Karpas-422 (cell line): Measurements from ENCODE around the gene GALNT12. TPM values are rescaled to one million over a fixed set of nuclear protein-coding genes. Genes with fewer than 3 reads are reported as not detected.

Experiments used
- DNase-seq: peaks from one replicate; pipeline ENCODE4 v3.0.0-alpha.2; 2015
- H2AFZ ChIP-seq: fragments of 200-600 bp; sonication (generic); 2 replicates; pipeline ENCODE4 v1.6.1; 2014; ENCODE audit warnings: antibody characterized with exemption, low read length, mixed read lengths
- H3K27ac ChIP-seq: fragments of 200-600 bp; sonication (generic); 2 replicates; pipeline ENCODE4 v1.5.1; 2014; ENCODE audit warnings: mild to moderate bottlenecking, low read length, moderate library complexity
- H3K27me3 ChIP-seq: fragments of 200-600 bp; sonication (generic); 2 replicates; pipeline ENCODE4 v1.6.1; 2014; ENCODE audit warnings: low read length, mixed read lengths
- H3K36me3 ChIP-seq: fragments of 200-600 bp; sonication (generic); 2 replicates; pipeline ENCODE4 v1.6.1; 2014; ENCODE audit warnings: low read length, mixed read lengths; ENCODE audit not compliant: insufficient read depth
- H3K4me1 ChIP-seq: fragments of 200-600 bp; sonication (generic); 2 replicates; pipeline ENCODE4 v1.6.1; 2014; ENCODE audit warnings: mild to moderate bottlenecking, low read length, mixed read lengths
- H3K4me2 ChIP-seq: fragments of 200-600 bp; sonication (generic); 2 replicates; pipeline ENCODE4 v1.6.1; 2014; ENCODE audit warnings: low read length, low read depth, mild to moderate bottlenecking; ENCODE audit not compliant: poor library complexity, severe bottlenecking
- H3K4me3 ChIP-seq: fragments of 200-600 bp; sonication (generic); 2 replicates; pipeline ENCODE4 v1.5.1; 2014; ENCODE audit warnings: mild to moderate bottlenecking, antibody characterized with exemption, low read length, mixed read lengths
- H3K79me2 ChIP-seq: fragments of 200-600 bp; sonication (generic); 2 replicates; pipeline ENCODE4 v1.6.1; 2014; ENCODE audit warnings: mild to moderate bottlenecking, low read length, mixed read lengths
- H3K9ac ChIP-seq: fragments of 200-600 bp; sonication (generic); 2 replicates; pipeline ENCODE4 v1.6.0; 2014; ENCODE audit warnings: low read length
- H3K9me2 ChIP-seq: fragments of 200-600 bp; sonication (generic), shearing (Covaris generic); replicated peaks from 2 replicates; pipeline ENCODE4 v1.6.0; 2014; ENCODE audit warnings: mild to moderate bottlenecking, low read length, moderate library complexity; ENCODE audit not compliant: insufficient read depth
- H3K9me3 ChIP-seq: fragments of 300-700, 200-600 bp; sonication (generic); 2 replicates; pipeline ENCODE4 v1.6.1; 2014; ENCODE audit warnings: low read length, mixed read lengths
- H4K20me1 ChIP-seq: fragments of 200-600 bp; sonication (generic); 2 replicates; pipeline ENCODE4 v1.6.1; 2014; ENCODE audit warnings: mild to moderate bottlenecking, antibody characterized with exemption, low read length, low read depth; ENCODE audit not compliant: insufficient read depth
- total RNA-seq: library from RNA; depleted of rRNA; stranded (reverse); fragments of >200 nt; shearing (Covaris generic); gene quantifications from 2 replicates; pipeline ENCODE4 v1.2.3, GENCODE V29; 2014; ENCODE audit warnings: low replicate concordance

GALNT12 gene
- total RNA-seq, 1 experiment from 2014 or later = 14.9 TPM

DNA sequence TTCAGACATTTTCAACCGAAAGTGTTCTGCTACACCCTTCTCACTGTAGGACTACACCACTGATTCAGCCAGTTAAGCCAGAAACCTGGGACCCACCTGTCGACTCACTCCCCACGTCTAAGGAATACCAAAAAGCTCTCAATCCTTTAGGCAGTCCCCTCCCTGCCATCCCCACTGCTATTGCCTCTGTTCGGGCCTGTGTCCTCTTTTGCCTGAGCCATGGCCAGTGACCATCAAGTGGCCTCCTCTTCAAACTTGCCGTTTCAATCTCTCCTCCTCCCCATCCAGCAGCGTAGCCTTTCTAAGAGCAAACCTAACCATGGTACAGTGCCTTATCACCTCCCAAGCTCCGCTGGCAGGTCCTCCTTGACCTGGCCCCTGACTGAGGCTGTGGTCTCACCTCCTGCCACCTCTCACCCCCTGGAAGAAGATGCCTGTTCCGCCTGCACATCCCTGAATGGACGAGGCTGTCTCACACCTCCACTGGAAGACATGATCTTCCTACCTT lies 64.1 kb downstream of the GALNT12 start:
- H4K20me1 ChIP-seq = no peaks in the 10 kb centered on the region

DNA sequence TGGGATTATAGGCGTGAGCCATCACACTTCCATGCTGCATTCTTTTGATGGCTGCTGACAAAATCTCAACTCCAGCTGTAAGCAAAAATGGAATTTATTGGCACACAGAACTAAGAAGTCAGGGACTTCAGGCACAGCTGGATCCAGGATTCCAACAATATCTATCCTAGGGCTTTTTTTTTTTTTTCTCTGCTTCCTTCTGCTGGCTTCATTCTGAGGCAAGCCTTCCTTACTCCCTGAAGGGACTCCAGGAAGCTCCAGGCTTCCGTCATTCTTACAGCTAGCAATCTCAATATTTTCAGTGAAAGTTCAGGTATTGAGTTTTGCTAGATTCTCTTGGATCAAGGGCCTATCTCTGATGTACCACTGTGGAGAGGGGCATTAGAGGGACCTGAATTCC lies 66.1 kb downstream of the GALNT12 start:
- no peaks in the 10 kb centered on the region for H3K9me2 ChIP-seq
- H3K4me1 ChIP-seq = peaks cover 5% of the 10 kb centered on the region
- H3K27me3 ChIP-seq = no peaks in the 10 kb centered on the region
- H3K4me2 ChIP-seq = no peak overlapping the region
- H2AFZ ChIP-seq = no peak overlapping the region
- no peak overlapping the region for H3K4me3 ChIP-seq
- H3K9ac ChIP-seq = no peak overlapping the region
- H3K9me3 ChIP-seq = no peaks in the 10 kb centered on the region
- no peak overlapping the region for H3K27ac ChIP-seq
- DNase-seq = no peak
- no peaks in the 10 kb centered on the region for H3K79me2 ChIP-seq
- H4K20me1 ChIP-seq = no peaks in the 10 kb centered on the region
- no peaks in the 10 kb centered on the region for H3K36me3 ChIP-seq

More for the DNA sequence above, 64.1 kb downstream of the GALNT12 start:
- H3K79me2 ChIP-seq = no peaks in the 10 kb centered on the region
- DNase-seq = no peak
- H3K36me3 ChIP-seq = no peaks in the 10 kb centered on the region
- peaks cover 17% of the 10 kb centered on the region for H3K4me1 ChIP-seq
- no peaks in the 10 kb centered on the region for H3K9me3 ChIP-seq
- no peak overlapping the region for H3K4me3 ChIP-seq
- no peaks in the 10 kb centered on the region for H3K9me2 ChIP-seq
- no peak overlapping the region for H3K27ac ChIP-seq
- H2AFZ ChIP-seq = no peak overlapping the region
- no peaks in the 10 kb centered on the region for H3K27me3 ChIP-seq
- H3K9ac ChIP-seq = no peak overlapping the region
- no peak overlapping the region for H3K4me2 ChIP-seq

DNA sequence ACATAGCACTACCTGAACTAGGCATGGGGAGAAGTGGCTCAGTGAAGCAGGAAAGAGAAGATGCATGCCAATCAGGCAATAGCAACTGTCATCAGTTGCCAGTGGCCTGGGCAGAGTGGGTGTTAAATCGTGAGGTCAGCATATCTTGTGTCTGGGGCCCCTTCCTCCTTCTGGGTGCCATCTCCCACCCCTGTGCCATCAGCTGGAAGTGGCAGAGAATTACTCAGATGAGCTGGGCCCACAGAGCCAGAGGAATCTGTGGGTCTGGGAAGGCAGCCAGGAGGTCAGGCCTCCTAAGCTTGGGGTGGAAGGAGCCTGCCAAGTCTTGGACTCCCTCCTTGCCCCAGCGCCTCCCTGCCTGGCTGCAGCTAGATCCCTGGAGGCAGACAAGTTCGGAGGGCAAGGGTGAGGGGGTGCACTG lies 66.5 kb downstream of the GALNT12 start:
- no peak overlapping the region for H3K4me3 ChIP-seq
- H2AFZ ChIP-seq = no peak overlapping the region
- H3K27ac ChIP-seq = no peak overlapping the region
- no peaks in the 10 kb centered on the region for H3K36me3 ChIP-seq
- no peaks in the 10 kb centered on the region for H3K27me3 ChIP-seq
- no peaks in the 10 kb centered on the region for H3K79me2 ChIP-seq
- no peaks in the 10 kb centered on the region for H3K9me2 ChIP-seq
- H3K9me3 ChIP-seq = no peaks in the 10 kb centered on the region
- H3K9ac ChIP-seq = no peak overlapping the region
- H3K4me2 ChIP-seq = no peak overlapping the region
- H4K20me1 ChIP-seq = no peaks in the 10 kb centered on the region
- no peak for DNase-seq
- H3K4me1 ChIP-seq = peaks cover 5% of the 10 kb centered on the region

DNA sequence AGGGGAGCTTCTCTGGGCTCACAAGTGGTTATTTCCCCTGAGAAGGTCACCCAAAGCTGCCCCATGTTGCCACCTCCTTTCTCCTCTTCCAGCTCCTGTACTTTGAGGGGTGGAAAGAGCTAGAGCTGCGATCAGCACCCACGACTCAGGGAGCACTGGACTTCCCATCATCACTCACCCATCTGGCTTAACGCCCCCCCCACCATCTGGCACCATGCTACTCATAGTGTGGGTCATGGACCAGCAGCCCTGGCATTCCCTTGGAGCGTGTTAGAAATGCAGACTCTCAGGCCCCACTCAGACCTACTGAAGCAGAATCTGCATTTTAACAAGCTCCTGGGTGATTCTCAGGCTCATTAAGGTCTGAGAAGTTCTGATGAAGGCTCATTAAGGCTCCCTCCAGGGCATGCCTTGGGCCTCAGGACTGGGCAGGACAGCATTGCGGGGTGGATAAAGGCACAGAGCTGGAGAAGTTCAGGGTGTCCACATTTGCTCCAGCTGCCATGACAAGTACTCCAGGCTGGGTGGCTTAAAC lies 67.3 kb downstream of the GALNT12 start:
- H3K4me3 ChIP-seq = no peak overlapping the region
- H3K79me2 ChIP-seq = no peaks in the 10 kb centered on the region
- H3K4me1 ChIP-seq = peaks cover 5% of the 10 kb centered on the region
- H3K9me3 ChIP-seq = no peaks in the 10 kb centered on the region
- H3K4me2 ChIP-seq = no peak overlapping the region
- no peaks in the 10 kb centered on the region for H3K27me3 ChIP-seq
- no peaks in the 10 kb centered on the region for H4K20me1 ChIP-seq
- H3K9ac ChIP-seq = no peak overlapping the region
- H2AFZ ChIP-seq = no peak overlapping the region
- H3K9me2 ChIP-seq = no peaks in the 10 kb centered on the region
- DNase-seq = no peak
- H3K27ac ChIP-seq = no peak overlapping the region
- H3K36me3 ChIP-seq = no peaks in the 10 kb centered on the region

DNA sequence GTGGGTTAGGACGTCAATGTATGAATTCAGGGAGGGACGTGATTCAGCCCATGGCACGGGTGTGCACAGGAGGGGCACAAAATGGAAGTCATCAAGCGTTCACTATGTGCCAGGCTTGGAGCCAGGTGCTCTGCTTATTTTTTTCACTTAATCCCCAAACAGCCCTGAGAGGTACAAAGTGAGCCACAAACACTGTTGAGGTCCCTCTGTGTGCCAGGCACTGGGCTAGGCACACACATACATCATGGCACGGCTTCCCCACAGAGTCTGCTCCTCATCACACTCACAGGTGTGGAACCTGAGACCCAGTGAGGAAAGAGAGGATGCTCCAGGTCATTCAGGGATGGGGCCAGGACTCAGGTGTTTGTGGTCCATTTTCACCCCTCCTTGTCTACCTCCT lies 68.1 kb downstream of the GALNT12 start:
- Histone ChIP-seq H2AFZ (no peak overlapping the region), H3K36me3 (no peaks in the 10 kb centered on the region), H3K9ac (no peak overlapping the region), H4K20me1 (no peaks in the 10 kb centered on the region), H3K4me3 (no peak overlapping the region), H3K27me3 (no peaks in the 10 kb centered on the region), H3K9me2 (no peaks in the 10 kb centered on the region), H3K4me1 (no peaks in the 10 kb centered on the region; the same call in 1 of the 2 replicates), H3K79me2 (no peaks in the 10 kb centered on the region), H3K4me2 (no peak overlapping the region), H3K9me3 (no peaks in the 10 kb centered on the region), H3K27ac (no peak overlapping the region)
- no peak for DNase-seq

DNA sequence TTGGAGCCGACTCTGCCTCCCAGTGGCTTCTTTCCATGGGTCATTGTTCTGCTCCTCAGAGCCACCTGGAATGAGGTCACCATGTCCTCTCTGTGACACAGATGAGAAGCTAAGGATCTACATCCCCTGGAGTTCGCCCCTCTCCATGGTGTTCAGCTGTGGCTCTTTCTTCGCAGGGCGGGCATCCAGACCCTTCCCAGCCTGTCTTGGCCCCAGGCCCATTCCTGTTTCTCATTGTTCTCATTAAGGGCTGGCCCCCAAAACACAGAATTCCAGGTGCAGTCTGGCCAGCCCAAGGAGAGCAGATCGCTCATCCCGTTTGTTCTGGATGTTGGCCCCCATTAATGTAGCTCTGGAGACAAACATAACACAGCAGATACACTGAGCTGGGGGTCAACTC lies 69.8 kb downstream of the GALNT12 start:
- no peak overlapping the region for H3K27ac ChIP-seq
- DNase-seq = no peak
- no peaks in the 10 kb centered on the region for H3K27me3 ChIP-seq
- H3K9me3 ChIP-seq = no peaks in the 10 kb centered on the region
- H3K36me3 ChIP-seq = no peaks in the 10 kb centered on the region
- H3K4me3 ChIP-seq = no peak overlapping the region
- no peak overlapping the region for H3K9ac ChIP-seq
- no peak overlapping the region for H3K4me2 ChIP-seq
- no peaks in the 10 kb centered on the region for H3K79me2 ChIP-seq
- H4K20me1 ChIP-seq = no peaks in the 10 kb centered on the region
- H3K4me1 ChIP-seq = no peaks in the 10 kb centered on the region; the same call in 1 of the 2 replicates
- no peaks in the 10 kb centered on the region for H3K9me2 ChIP-seq
- H2AFZ ChIP-seq = no peak overlapping the region

DNA sequence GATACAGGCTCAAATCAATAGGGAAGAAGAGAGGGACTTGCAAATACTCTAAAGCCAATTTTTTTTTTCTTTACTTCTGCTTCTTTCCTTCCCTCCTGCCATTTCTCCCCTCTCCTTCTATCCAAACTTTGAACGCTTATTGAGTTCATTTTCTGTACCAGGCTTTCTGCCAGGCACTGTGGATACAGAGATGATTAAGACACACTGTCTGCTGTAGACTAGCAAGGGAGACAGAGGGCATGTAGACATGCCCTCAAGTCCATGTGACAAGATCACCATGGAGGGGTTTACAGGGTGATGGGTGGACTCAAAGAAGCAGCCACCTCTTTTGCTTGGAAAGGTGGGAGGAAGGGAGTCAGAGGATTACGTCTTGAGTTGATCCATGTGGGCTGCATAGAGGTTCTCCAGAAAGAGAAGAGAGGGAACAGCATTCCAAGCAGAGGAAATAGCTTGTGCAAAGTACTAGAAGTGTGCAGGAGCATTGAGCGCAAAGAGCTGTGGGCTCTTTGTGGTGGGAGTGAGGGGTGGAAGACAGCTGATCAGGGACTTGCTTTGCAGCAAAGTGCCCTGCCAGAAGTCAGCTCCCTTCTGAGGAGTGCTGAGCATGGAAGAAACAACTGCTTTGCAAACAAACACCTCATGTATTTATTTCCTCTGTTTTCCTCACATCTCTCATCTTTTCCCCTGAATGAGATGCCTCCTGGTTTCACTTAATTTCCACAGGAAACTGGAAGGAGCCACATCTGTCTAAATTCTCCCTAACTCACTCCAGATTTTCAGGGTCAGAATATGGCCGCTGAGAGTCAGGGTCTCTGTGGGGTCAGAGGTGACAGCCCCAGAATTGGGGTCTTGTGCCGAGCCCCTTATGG lies 71.9 kb downstream of the GALNT12 start:
- Histone ChIP-seq H3K4me2 (no peak overlapping the region), H3K9me3 (no peaks in the 10 kb centered on the region), H3K27me3 (no peaks in the 10 kb centered on the region), H3K27ac (no peak overlapping the region), H3K4me1 (peaks cover 10% of the 10 kb centered on the region), H4K20me1 (no peaks in the 10 kb centered on the region), H3K36me3 (no peaks in the 10 kb centered on the region), H3K4me3 (no peak overlapping the region), H3K9me2 (no peaks in the 10 kb centered on the region), H3K9ac (no peak overlapping the region), H2AFZ (no peak overlapping the region), H3K79me2 (no peaks in the 10 kb centered on the region)
- DNase-seq = no peak

DNA sequence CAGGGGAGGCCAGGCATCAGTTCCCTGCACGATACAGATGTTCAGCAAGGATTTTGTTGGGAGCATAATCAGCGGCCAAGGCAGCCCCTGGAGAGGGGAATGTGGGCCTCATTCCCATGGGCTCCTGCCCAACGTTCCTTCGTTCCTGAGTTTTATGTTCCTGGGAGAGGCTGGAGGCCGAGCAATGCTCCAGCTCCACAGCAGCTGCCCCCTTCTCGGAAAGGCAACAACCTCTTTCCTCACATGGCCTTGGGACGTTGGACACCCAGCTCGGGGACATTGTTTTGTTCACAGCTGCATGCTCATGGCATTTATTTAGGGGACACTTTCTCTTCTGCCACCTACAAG lies 72.5 kb downstream of the GALNT12 start:
- H3K4me3 ChIP-seq = no peak overlapping the region
- no peak overlapping the region for H3K27ac ChIP-seq
- no peaks in the 10 kb centered on the region for H3K27me3 ChIP-seq
- H3K4me2 ChIP-seq = no peak overlapping the region
- H3K4me1 ChIP-seq = peaks cover 16% of the 10 kb centered on the region
- no peaks in the 10 kb centered on the region for H3K9me3 ChIP-seq
- DNase-seq = no peak
- H3K9me2 ChIP-seq = no peaks in the 10 kb centered on the region
- H2AFZ ChIP-seq = no peak overlapping the region
- no peaks in the 10 kb centered on the region for H4K20me1 ChIP-seq
- no peaks in the 10 kb centered on the region for H3K79me2 ChIP-seq
- no peaks in the 10 kb centered on the region for H3K36me3 ChIP-seq
- no peak overlapping the region for H3K9ac ChIP-seq
